HG03280 (cell line): Measurements from ENCODE around the gene MAGI1.
A peak's percentile ranks its signal among the peaks of the same experiment; 100 is the strongest.

Experiments used
- ATAC-seq: cut with Tn5 transposase; IDR thresholded peaks from one replicate; pipeline ENCODE4 v1.9.1; 2021; ENCODE audit warnings: mild to moderate bottlenecking, moderate library complexity; ENCODE audit not compliant: unreplicated experiment

The MAGI1 gene

DNA sequence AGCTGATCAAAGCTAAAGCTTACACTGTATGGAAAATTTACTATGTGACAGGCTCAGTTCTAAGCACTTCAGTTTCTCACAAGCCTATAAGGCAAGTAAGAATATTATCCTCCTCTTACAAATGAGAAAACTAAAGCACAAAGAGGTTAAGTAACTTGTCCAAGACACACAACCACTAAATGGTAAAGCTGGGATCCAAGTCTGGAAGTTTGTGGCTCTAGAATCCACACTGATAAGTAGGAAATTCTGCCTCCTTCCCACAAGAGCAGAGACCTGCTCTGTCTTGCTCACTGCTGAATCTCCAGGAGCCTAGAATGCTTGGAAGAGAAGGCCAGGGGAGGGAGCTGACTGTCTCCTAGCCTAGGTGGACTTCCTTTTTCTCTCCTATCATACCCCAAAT lies 60.6 kb downstream of the MAGI1 start:
- ATAC-seq, result no peak

GRCh38 chr3:65975032-65975431 lies 63.7 kb downstream of the MAGI1 start:
- no peak for ATAC-seq

GRCh38 chr3:65974509-65974908 lies 64.2 kb downstream of the MAGI1 start:
- no peak for ATAC-seq

GRCh38 chr3:65972765-65973164 lies 66.0 kb downstream of the MAGI1 start:
- ATAC-seq, result no peak

- ATAC-seq, result no peak
Observed at GRCh38 chr3:65971293-65972252, 67.1 kb downstream of the MAGI1 start.

DNA sequence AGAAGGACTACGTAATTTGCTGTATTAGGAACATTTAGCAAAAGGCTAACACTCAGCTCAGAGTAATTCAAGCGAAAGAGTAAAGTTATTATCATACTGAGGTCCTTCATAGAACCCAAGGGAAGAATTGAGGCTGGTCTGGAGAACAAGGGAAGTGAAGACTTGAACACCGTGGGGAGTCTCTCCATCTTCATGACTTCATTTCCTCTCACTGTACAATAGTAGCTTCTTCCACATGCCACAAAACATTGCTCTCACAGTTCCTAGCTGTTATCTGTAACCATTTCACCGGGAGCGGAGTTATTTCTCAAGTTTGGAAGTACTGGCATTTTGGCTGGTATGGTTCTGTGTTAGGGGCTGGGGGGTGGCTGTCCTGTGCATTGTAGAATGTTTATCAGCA lies 69.7 kb downstream of the MAGI1 start:
- ATAC-seq, result no peak

GRCh38 chr3:65967451-65967850 lies 71.3 kb downstream of the MAGI1 start:
- no peak for ATAC-seq

GRCh38 chr3:65964838-65965237 lies 73.9 kb downstream of the MAGI1 start:
- no peak for ATAC-seq

- ATAC-seq, result peak; percentile 97
Observed at GRCh38 chr3:65963787-65964677, 74.7 kb downstream of the MAGI1 start.

DNA sequence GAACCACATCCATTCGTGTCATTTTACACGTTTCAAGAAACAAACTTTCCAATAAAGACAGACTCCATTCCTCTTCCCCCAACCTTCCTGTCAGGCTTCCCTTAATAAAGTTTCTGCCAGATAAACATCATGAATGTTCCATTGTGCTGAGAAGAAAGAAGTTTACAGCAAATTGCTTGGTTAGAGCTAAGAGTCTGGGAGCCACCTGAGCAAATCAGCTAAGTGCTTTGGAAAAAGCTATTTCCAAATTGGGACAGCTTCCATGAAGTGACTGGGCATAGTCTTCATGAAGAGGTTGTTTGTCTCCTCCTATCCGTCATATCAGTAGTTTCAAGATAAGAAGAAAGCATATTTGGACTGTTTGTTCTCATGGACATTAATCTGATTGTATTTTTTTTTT lies 77.0 kb downstream of the MAGI1 start:
- no peak for ATAC-seq

DNA sequence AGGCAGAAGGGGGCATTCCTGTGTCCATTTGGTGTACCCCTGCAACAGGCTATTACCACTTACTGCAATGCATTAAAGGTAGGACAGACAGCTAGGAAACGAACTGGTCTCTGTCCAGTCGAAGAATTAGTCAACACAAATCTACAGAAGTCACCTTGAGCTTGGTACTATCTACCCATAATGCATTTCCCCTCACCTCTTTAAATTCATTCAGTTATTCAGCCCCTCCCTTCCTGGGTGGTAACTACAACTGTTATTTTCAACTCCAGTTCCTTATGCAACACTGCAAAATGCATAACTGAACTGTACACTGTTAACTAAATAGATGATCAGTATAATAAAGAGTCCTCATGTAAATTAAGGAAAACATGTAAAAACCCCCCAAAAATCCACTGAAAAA lies 77.6 kb downstream of the MAGI1 start:
- no peak for ATAC-seq

DNA sequence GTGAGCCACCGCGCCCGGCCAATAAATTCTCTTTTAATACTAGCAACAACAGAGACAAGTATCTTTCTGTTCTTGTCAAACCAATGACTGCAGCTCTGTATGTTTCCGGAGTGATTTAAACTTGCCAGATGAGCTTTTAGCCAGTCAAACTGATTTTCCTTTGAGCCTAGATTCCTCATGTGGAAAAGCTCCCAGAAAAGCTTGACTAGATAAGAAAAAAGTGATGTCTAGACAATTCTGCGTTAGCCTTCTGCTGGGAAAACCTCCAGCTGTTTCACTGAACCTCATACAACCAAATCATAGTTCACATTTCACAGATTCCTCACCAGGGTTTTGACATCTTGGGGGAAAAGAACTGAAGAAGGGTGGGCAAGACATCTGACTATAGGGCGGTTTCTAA lies 78.6 kb downstream of the MAGI1 start:
- ATAC-seq, result no peak

- no peak for ATAC-seq
Observed at GRCh38 chr3:65958216-65958615, 80.5 kb downstream of the MAGI1 start.

DNA sequence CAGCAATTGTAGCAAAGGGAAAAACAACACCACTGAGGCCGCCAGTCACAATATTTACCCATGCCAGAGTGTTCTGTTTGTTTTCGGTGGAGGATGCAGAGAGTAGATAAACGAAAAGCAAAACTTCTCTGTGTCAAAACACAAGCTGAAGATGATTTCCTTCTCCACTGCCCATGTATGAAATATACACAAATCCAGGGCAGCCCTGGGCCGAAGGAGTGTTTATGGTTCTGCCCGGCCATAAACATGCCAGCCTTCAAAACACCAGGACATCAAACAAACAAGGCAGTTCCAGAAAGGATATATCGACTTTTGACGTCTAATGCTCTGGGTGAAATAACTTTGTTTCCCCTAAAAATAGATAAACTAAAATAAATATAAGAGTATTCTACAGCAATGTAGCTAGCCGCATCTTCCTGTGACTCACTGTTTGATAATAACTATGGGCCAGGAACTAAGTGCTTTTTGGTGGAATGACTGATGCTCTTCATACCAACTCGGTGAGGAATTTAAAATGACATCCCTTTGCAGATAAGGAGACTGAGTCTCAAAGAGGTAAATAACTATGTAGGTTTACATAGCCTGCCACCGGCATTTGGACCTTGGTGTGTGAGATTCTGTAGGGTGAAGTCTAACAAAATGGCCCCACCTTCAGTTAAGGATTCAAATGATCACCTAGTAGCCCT lies 82.8 kb downstream of the MAGI1 start:
- ATAC-seq, result no peak

GRCh38 chr3:65953881-65954733 lies 84.6 kb downstream of the MAGI1 start:
- no peak for ATAC-seq

DNA sequence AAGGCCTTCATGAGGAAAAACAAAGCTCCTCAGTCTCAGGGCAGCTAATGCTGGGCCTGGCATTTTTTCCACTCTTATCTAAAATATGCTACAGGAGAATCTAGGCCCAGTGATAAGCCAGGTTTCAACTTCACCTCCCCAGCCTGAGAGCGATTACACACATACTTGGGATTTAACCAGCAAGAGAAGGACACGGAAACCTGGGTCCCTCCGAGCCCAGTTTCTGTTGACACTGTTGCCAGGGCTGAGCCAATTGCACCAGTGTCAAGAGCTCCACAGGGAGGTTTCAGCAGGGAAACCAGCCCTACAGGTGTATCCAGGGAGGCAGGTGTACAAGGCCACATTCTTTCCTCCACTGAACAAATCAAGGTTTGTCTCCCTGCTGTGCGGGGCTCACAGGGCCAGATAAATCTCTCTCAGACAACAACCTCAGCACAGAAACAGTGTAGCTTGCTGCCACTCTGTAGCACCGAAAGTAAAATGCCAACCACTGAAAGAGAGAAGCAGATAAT lies 85.4 kb downstream of the MAGI1 start:
- no peak for ATAC-seq

- ATAC-seq, result no peak
Observed at GRCh38 chr3:65952842-65953241, 85.9 kb downstream of the MAGI1 start.

DNA sequence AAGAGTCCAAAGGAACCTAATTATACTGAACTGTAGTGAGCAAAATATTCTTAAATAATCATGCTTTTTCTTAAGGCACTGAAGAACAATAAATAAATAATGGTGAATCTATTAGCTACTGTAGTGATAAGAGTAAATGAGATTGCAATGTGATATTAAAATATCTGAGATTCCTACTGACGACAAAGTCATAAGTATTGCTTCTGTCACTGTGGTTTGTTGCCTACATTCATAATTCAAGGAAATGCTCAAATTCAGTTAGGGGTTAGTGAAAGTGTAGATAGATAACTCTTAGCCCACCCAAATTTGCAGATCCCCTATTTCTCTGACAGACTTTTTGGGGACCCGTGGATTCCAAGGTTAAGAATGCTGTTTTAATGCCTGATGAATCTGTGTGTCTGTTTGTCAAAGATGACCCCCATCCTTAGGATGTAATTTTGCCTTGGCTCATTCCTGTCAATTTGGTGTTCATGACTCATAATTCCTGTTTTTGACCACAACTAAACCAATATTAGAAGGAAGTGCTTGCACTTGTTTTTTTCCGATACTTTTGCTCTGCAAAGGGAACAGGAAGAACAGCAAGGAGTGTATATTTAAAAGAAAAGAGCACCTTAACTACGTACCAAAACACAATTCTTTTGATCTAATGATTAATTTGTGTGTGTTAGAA lies 86.7 kb downstream of the MAGI1 start:
- ATAC-seq, result no peak
